GM12891 (cell line): ENCODE measurements around the gene NMRAL1.

Source experiments
- POLR2A ChIP-seq: IDR thresholded peaks from 2 replicates; pipeline ENCODE4 v1.6.1; 2011; ENCODE audit warnings: low read depth, low read length, control low read depth
- POLR2AphosphoS5 ChIP-seq: IDR thresholded peaks from 2 replicates; pipeline ENCODE4 v1.6.1; 2011; ENCODE audit warnings: low read depth, low read length, control low read depth
- SPI1 ChIP-seq: IDR thresholded peaks from 2 replicates; pipeline ENCODE4 v1.6.1; 2011; ENCODE audit warnings: low read depth, low read length, control low read depth

DNA sequence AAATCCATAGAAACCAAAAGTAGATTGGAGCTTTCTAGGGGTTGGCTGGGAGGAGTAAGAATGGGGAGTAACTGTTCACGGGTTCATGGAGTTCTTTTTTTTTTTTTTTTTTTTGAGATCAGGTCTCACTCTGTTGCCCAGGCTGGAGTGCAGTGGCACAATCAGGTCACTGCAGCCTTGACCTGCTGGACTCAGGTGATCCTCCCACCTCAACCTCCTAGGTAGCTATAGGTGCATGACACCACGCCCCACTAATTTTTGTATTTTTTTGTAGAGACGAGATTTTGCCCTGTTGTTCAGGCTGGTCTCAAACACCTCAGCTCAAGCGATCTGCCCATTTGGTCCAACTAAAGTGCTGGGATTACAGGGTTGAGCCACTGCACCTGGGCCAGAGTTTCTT lies 1.5 kb downstream of the NMRAL1 start:
- TF ChIP-seq POLR2A (no peak), SPI1 (no peak), POLR2AphosphoS5 (no peak)
